GM19397 (cell line): Measurements from ENCODE around the gene ARHGAP4.

Source experiments
- ATAC-seq: cut with Tn5 transposase; IDR thresholded peaks from one replicate; pipeline ENCODE4 v1.9.1; 2021; ENCODE audit warnings: mild to moderate bottlenecking, moderate library complexity; ENCODE audit not compliant: unreplicated experiment

The ARHGAP4 gene

DNA sequence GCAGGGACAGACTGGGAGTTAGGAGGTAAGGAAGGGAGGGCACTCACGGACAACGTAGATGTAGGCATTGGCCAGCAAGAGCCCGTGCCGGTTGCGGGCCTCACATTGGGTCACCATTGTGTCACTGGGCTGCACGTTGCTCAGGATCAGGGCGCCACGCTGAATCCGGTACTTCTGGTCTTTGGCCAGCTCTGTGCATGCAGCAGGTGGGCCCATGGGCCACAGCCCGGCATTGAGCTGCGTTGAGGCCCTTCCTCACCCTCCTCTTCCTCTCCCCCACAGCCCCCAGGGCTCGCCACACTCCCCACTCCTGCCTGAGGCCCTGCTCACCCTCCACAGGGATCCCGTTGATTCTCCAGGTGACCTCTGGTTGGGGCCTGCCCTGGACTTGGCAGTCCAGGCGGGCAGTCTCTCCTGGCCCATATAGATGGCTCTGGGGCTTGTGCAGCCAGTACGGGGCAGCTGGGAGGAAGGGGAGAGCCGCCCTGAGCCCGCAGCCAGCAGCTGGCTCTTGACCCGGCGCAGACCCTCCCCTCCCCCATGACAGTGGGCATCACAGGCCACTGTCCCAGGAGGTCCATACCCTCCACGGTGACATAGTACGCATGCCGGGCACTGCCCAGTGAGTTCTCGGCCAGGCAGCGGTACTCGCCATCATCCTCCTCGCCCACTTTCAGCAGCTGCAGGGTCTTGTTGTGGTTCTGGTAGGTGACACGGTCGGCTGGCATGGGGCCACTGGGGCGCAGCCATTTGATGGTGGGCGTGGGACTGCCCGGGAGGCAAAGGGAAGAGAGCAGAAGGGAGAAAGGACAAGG is 56.4 kb downstream of the ARHGAP4 start:
- no peak for ATAC-seq

DNA sequence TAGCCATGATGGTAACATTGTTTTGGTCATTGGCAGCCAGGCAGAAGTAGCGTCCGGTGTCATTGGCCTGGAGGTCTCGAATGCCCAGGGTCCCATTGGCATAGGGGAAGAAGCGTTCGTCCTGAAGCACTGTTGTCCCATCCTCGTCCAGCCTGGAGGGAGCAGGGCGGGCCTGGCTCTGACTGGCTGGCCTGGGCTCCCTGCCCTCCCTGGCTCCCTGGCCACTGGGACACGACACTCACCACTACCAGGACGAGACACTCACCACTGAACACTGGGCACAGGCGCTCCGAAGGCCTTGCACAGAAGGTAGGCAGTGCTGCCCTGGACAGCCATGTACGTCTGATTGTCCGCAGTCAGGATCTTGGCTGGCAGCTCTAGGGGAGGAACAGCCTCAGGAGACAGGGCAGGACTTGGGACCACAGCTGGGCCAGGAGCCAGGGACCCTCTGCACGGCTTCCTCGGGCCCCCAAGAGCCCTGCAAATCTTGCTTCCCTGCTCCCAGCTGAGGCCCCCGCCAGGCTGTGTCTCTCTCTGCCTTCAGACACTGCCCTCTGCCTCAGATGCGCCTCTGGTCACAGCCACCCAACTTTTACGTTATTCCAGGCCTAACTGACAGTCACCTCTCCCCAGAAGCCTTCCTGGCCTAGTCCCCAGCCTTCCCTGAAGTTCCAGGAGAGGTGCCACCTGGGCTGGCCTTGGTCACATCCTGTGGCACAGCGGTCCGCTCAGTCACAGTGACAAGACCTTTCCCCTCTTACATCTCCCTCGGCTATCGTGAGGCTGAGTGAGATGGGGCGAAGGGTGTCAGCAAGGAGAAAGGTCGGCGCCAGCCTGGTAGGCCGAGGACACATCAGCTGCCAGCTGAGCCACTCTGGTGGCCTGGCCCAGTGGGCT is 57.2 kb downstream of the ARHGAP4 start:
- no peak for ATAC-seq

DNA sequence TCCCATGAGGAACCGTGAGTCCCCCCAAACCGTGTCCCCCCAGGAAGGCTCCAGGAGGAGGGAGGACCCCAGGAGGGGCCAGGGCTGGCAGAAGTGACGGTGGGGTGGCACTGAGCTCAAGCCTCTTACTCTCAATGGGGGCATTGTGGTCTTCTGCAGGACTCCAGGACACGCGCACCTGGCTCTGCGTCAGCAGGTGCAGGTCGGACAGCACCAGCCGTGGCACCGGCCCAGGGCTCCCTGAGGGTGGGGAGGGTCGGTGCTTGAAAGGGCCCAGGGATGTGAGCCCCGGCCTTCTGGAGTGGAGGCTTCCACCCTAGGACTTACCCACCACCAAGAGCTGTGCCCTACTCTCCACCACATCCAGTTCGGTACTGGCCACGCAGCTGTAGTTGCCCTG is 58.4 kb downstream of the ARHGAP4 start:
- ATAC-seq: no peak

DNA sequence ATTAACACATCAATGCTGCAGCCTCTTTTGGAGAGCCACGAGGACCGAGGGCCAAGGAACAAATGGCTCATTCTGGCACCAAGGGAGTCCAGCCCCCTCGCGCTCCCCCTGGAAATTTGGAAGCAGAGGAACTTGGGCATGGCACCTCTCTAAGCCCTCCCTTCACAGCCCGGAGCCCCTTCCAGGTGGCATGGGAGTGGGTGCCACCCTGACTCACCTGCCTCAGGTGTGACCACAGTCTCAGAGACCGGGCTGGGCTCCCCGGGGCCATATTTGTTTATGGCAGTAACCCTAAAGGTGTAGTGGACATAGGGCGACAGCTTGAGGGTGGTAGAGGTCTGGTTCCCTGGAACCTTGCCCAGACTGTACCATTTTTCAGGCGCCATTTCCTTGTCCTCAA is 58.9 kb downstream of the ARHGAP4 start:
- no peak for ATAC-seq

DNA sequence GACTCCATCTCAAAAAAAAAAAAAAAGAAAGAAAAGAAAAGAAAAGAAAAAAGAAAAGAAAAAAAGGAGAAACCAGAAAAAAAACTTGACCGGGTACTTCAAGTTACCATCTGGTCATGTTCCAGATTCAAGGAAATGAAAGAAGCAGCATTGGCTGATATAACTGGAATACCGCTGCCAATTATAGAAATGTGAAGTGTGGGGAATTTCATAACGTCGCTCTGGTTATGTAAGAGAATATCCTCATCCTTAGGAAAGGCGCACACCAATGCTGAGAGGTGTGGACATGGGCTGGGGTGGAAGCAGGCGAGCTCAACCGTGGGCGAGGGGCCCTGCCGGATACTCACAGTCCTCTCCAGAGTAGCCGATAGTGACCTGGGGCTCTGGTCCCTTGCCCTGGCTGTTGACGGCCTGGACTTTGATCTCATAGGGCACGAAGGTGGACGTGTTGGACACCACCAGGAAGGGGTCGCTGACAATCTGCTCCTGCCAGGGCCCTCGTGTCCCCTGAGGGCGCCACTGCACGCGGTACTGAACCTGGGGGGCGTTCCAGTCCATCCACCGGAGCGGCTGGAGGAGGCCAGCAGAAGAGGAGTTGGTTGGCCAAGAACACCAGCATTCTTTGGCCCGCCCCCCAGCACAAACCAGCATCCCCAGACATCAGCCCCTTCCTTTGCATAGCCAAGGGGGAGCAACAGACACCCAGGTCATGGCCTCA is 59.6 kb downstream of the ARHGAP4 start:
- no peak for ATAC-seq

DNA sequence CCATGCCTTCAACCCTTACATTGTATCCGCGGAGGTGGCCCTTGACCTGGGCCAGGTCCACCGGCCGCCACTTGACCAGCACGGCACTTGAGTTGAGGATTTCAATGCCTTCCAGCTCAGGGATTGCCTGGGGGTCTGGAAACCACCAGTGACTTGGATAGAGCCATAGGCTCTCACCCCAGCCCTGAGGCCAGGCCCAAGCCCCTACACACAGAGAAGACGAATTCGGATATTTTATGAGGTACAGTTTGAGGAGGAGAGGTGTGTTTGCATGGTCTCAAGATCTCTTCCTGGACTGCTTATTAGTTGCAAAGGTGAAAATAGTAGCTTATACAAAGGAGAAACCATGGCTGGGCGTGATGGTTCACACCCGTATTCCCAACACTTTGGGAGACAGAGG is 60.4 kb downstream of the ARHGAP4 start:
- ATAC-seq: no peak

DNA sequence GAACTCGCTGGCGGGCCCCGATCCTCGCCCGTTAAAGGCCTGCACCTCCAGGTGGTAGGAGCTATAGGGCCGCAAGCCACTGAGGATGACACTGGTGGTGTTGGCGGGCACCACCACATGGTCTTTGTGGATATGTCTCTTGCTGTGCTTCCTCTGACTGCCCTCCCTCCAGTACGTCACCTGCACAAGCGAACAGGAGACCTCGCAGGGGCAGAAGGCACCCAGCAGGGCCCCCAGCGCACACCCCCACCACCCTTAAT is 60.8 kb downstream of the ARHGAP4 start:
- ATAC-seq: no peak

DNA sequence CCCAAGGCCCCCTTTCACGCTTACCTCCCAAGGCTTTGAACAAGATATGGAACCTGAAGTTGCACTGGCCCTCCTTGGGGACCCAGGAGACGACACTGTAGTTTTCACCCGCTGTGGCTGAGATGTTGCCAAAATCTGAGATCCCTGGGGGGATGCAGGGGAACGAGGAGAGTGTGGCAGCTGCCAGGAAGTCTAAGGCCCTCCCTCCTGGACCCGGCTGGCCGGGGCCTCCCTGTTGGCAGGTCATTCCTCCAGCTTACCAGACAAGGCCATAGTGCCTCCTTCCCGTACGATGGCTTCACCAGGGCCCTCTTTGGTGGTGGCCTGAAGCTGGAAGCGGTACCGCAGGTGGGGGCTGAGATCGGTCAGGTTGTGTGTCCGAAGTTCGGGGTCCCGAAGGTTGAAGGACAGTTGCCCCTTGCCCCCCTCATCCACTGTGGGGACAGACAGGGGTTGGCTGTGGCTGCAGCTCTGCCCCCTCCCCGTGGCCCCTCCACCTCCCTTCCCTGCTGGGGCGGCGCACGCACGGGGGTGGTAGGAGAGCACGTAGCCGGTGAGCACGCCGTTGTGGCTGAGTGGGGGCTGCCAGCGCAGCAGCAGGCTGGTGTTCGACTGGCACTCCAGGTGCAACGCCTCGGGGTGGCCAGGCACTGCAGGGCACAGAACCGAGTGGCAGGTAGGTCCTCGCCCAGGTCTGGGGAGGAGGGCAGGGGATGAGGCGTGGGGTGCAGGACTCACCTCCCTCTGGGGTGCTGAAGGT is 61.3 kb downstream of the ARHGAP4 start:
- ATAC-seq: no peak

DNA sequence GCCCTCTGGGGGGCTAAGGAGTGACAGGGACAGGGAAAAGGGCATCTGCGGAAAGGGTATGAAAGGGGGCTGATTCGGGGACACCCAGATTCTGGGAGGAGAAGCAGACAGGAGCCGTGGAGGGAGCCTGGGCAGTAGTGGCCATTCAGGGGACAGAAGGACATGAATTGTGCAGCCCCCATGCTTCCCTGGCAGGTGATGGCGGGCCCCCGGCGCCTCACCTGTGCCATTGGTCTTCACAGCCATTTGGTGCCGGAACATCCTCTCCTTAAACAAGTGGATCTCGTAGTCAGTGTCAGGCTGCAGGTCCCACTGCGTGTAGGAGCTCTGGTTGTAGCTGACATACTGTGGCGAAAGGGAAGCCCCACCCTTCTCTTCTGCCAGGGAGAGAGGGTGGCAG is 62.0 kb downstream of the ARHGAP4 start:
- ATAC-seq: no peak

DNA sequence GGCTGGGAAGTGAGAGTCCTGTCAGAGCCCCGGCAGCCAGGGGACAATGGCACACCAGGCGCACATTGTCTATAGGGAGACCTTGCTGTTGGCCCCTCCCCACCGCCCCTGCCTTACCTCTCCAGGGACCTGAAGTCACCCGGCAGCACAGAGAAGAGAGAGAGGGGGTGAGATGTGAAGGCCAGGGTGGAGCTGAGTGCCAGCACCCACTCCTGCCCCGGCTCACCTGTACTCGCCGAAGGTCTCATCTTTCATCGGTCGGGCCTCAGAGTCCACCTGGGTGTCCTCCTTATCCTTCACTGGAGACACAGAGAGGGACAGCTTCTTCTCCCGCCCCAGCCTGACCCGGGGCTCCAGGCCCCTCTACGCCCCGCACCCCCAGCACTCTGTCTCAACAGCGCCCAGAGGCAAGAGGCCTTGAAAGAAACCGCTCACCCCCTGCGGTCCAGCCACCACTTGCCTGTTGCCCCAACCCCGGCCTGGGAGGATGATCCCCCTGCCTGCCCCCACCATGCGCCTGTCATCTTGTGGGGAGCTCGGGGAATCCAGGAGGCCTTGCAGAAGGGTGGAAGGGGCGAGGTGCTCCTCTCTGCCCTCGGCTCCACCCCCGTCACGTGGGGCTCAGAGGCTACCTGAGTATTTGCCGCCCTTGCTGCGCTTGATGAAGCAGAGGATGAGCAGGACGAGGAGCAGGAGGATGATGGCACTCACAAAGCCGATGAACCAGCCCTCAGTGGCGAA is 62.6 kb downstream of the ARHGAP4 start:
- no peak for ATAC-seq

DNA sequence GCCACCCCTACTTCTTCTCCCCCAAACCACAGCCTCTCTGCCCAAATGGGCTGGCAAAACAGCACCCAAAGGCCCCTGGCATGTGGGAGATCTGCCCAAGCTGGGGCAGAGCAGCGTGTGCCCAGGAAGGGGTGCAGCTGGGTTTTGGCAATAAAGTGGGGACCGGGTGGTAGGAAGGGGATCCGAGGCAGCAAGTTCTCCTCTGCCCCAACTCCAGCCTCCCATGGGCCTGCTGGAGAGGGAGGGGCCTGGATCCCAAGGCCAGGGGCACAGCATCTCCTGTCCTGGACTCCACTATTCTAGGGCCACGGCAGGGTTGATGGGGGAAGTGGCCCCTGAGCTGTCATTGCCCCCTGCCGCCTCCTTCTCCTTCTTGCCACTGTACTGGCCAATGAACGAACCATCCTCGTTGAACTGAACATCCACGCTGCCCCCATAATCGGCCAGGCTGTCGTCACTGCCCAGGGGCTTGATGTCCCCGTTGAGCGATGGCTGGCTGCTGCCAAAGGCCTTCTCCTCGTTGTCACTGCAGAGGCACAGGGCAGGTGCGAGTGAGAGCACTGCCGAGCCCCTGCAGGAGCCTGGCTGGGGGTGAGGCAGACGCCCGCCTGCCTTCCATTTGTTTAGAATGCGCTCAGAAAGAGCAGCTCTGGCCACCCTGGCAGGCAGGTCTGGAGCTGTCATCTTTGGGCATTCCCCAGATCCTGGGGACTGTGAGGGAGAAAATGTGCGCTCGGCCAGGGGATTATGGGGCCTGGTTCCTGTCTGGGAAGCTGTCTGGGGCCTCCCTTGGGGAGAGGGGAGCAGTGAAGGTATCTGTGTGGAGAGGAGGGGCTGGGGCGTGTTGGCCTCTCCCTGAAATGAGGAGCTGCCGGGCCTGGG is 63.5 kb downstream of the ARHGAP4 start:
- no peak for ATAC-seq

DNA sequence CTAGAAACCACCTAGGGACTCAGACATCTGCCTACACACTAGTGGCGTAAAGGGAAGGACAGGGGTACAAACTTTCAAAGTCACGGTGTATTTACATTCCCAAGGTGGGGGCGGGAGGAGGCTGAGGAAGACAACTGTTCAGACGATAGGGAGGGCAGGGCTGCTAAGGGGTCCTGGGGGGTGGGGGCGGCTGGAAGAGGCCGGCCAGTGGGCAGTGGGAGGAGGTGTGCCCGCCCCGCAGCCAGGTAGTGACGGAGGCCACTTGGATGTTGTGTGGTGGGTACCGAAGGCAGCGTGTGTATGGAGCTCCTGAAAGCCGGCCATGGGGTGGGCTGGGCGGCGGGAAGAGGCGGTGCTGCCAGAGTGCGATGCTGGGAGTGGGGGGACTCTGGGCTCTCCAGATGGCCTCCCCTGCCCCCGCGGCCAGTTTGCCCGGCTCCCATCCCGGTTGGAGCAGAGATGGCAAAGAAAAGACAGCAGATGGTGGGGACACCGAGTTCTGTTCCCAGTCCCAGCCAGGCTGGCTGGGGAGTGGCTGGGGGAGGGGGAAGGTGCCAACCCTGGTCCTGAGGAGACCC is 64.2 kb downstream of the ARHGAP4 start:
- ATAC-seq: no peak

DNA sequence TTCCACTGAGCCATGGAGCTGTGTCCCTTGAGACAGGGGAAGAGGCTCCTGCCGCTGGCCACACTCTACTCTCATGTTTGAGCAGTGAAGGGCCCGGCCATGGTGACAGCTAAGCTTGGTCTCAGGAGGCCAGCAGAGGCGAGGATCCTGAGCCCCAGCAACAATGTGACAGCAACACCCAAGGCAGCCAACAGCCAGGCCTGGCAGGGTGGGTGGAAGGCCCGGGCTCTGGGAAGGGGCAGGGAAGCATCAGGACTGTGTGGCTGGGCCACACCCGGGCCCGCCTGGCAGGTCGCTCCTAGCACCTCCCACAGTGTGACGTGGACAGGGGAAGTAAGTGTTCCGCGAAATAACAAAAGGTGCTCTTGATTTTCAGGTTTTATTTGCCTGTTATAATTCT is 64.9 kb downstream of the ARHGAP4 start:
- no peak for ATAC-seq
